HepG2 (cell line): ENCODE results near the gene RPL41. TPM values are rescaled to one million over a fixed set of nuclear protein-coding genes. Genes with fewer than 3 reads are reported as not detected.

Experiments
- ARNTL ChIP-seq: sonication (generic); formaldehyde crosslinking; IDR thresholded peaks from 2 replicates; pipeline ENCODE4 v1.4.0; 2020; ENCODE audit warnings: mild to moderate bottlenecking, missing genetic modification reagents
- GATAD2A ChIP-seq: IDR thresholded peaks from 2 replicates; pipeline ENCODE4 v1.6.1; 2016
- ZNF263 ChIP-seq: sonication (generic); formaldehyde crosslinking; IDR thresholded peaks from 2 replicates; pipeline ENCODE4 v1.4.0; 2020; ENCODE audit warnings: missing genetic modification reagents
- ZNF292 ChIP-seq: sonication (generic); formaldehyde crosslinking; IDR thresholded peaks from 2 replicates; pipeline ENCODE4 v1.8.1; 2022; ENCODE audit warnings: mild to moderate bottlenecking, low read depth, missing genetic modification reagents, borderline replicate concordance
- ZNF549 ChIP-seq: sonication (generic); formaldehyde crosslinking; IDR thresholded peaks from 2 replicates; pipeline ENCODE4 v1.5.0; 2020; ENCODE audit warnings: missing genetic modification reagents
- polyA plus RNA-seq, 8 experiments: library from polyadenylated mRNA; depleted of rRNA in 3 of 8; stranded (reverse) in 7 of 8; unstranded in 1 of 8; fragments of >200 nt; fragmentation: Illumina TruSeq in 4 of 8; extraction: Trizol in 4 of 8; gene quantifications; 2 replicates each; pipeline versions ENCODE4 v1.2.1 to v1.2.3, GENCODE V29; 2011 to 2016; ENCODE audit warnings: low read depth in 4 of 8, missing spikeins in 1 of 8, mixed read lengths in 1 of 8; ENCODE audit not compliant: insufficient read depth in 1 of 8
- total RNA-seq, 5 experiments: library from RNA; depleted of rRNA; stranded (reverse); fragments of >200 nt; fragmentation: Illumina TruSeq; extraction: Trizol; gene quantifications; 2 replicates each; pipeline ENCODE4 v1.2.3, GENCODE V29; 2016; ENCODE audit warnings: low read depth in 1 of 5
- TF ChIP-seq, protein P1 (sequence below): IDR thresholded peaks from 2 replicates; pipeline ENCODE4 v1.6.1; 2016; ENCODE audit warnings: low read depth
- TF ChIP-seq, protein P2 (sequence below): sonication (generic); formaldehyde crosslinking; IDR thresholded peaks from 2 replicates; pipeline ENCODE4 v1.4.0; 2020; ENCODE audit warnings: missing genetic modification reagents, borderline replicate concordance
- TF ChIP-seq, protein P3 (sequence below): IDR thresholded peaks from 2 replicates; pipeline ENCODE4 v1.6.1; 2016; ENCODE audit warnings: missing biosample characterization, missing genetic modification reagents, low read depth
- TF ChIP-seq, protein P4 (sequence below): sonication (generic); formaldehyde crosslinking; IDR thresholded peaks from 2 replicates; pipeline ENCODE4 v1.4.0; 2020; ENCODE audit warnings: mild to moderate bottlenecking, missing genetic modification reagents

The RPL41 gene
- total and polyA plus RNA-seq, 2 of the 13 experiments (the other 11 are each of a cell fraction or from before 2014, with no cell fraction given), result 4,012 to 7,670 TPM

DNA sequence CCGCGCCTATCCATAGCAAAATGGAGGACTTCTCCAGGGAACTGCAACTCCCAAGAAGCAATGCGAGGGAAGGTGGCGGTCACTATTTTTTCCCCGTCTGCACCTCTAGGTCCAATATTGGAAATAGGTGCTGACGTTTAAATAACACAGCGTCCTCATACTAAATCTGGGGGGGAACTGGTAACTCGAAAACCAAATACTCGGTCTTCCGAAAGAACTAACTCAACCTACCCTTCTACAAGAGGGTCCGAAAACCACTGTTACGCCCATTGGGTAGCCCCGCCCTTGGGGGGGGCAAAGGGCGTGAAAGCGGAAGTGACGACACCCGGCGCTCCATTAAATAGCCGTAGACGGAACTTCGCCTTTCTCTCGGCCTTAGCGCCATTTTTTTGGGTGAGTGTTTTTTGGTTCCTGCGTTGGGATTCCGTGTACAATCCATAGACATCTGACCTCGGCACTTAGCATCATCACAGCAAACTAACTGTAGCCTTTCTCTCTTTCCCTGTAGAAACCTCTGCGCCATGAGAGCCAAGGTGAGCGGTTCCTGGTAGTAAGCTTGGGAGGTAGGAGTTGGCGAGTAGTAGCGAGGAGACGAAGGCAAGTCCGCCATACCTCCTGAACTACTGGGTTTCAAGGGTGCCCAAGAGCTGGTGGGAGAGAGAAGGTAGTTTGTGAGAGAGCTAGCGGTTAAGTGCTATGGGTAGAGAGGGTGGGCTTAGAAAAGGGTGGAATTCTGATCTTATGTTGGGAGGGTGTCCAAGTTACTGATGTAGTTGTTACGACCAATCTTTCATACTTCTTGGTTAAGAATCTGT lies at the start of gene RPL41 (continued):
- TF ChIP-seq, protein P1, sequence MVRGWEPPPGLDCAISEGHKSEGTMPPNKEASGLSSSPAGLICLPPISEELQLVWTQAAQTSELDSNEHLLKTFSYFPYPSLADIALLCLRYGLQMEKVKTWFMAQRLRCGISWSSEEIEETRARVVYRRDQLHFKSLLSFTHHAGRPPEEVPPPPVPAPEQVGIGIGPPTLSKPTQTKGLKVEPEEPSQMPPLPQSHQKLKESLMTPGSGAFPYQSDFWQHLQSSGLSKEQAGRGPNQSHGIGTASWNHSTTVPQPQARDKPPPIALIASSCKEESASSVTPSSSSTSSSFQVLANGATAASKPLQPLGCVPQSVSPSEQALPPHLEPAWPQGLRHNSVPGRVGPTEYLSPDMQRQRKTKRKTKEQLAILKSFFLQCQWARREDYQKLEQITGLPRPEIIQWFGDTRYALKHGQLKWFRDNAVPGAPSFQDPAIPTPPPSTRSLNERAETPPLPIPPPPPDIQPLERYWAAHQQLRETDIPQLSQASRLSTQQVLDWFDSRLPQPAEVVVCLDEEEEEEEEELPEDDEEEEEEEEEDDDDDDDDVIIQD (CRISPR knock-in tag), result peak; percentile 52
- peak; percentile 53; the same call in 1 of the 2 replicates for TF ChIP-seq ARNTL (CRISPR knock-in tag)
- TF ChIP-seq ZNF263, result 0 out of 2 replicates have a peak, but pooled peaks have one; percentile 18
- TF ChIP-seq, protein P2, sequence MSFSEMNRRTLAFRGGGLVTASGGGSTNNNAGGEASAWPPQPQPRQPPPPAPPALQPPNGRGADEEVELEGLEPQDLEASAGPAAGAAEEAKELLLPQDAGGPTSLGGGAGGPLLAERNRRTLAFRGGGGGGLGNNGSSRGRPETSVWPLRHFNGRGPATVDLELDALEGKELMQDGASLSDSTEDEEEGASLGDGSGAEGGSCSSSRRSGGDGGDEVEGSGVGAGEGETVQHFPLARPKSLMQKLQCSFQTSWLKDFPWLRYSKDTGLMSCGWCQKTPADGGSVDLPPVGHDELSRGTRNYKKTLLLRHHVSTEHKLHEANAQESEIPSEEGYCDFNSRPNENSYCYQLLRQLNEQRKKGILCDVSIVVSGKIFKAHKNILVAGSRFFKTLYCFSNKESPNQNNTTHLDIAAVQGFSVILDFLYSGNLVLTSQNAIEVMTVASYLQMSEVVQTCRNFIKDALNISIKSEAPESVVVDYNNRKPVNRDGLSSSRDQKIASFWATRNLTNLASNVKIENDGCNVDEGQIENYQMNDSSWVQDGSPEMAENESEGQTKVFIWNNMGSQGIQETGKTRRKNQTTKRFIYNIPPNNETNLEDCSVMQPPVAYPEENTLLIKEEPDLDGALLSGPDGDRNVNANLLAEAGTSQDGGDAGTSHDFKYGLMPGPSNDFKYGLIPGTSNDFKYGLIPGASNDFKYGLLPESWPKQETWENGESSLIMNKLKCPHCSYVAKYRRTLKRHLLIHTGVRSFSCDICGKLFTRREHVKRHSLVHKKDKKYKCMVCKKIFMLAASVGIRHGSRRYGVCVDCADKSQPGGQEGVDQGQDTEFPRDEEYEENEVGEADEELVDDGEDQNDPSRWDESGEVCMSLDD (CRISPR knock-in tag), result no peak
- TF ChIP-seq, protein P3, sequence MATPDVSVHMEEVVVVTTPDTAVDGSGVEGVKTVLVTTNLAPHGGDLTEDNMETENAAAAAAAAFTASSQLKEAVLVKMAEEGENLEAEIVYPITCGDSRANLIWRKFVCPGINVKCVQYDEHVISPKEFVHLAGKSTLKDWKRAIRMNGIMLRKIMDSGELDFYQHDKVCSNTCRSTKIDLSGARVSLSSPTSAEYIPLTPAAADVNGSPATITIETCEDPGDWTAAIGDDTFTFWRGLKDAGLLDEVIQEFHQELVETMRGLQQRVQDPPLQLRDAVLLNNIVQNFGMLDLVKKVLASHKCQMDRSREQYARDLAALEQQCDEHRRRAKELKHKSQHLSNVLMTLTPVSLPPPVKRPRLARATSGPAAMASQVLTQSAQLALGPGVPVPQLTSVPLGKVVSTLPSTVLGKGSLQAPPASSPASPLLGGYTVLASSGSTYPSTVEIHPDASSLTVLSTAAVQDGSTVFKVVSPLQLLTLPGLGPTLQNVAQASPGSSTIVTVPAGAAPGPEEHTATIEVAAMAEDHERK (CRISPR knock-in tag), result peak; percentile 44; the same call in 1 of the 2 replicates
- peak; percentile 38; the same call in 1 of the 2 replicates for TF ChIP-seq GATAD2A (CRISPR knock-in tag)
- TF ChIP-seq ZNF292 (CRISPR knock-in tag), result no peak
- no peak for TF ChIP-seq ZNF549
- TF ChIP-seq, protein P4, sequence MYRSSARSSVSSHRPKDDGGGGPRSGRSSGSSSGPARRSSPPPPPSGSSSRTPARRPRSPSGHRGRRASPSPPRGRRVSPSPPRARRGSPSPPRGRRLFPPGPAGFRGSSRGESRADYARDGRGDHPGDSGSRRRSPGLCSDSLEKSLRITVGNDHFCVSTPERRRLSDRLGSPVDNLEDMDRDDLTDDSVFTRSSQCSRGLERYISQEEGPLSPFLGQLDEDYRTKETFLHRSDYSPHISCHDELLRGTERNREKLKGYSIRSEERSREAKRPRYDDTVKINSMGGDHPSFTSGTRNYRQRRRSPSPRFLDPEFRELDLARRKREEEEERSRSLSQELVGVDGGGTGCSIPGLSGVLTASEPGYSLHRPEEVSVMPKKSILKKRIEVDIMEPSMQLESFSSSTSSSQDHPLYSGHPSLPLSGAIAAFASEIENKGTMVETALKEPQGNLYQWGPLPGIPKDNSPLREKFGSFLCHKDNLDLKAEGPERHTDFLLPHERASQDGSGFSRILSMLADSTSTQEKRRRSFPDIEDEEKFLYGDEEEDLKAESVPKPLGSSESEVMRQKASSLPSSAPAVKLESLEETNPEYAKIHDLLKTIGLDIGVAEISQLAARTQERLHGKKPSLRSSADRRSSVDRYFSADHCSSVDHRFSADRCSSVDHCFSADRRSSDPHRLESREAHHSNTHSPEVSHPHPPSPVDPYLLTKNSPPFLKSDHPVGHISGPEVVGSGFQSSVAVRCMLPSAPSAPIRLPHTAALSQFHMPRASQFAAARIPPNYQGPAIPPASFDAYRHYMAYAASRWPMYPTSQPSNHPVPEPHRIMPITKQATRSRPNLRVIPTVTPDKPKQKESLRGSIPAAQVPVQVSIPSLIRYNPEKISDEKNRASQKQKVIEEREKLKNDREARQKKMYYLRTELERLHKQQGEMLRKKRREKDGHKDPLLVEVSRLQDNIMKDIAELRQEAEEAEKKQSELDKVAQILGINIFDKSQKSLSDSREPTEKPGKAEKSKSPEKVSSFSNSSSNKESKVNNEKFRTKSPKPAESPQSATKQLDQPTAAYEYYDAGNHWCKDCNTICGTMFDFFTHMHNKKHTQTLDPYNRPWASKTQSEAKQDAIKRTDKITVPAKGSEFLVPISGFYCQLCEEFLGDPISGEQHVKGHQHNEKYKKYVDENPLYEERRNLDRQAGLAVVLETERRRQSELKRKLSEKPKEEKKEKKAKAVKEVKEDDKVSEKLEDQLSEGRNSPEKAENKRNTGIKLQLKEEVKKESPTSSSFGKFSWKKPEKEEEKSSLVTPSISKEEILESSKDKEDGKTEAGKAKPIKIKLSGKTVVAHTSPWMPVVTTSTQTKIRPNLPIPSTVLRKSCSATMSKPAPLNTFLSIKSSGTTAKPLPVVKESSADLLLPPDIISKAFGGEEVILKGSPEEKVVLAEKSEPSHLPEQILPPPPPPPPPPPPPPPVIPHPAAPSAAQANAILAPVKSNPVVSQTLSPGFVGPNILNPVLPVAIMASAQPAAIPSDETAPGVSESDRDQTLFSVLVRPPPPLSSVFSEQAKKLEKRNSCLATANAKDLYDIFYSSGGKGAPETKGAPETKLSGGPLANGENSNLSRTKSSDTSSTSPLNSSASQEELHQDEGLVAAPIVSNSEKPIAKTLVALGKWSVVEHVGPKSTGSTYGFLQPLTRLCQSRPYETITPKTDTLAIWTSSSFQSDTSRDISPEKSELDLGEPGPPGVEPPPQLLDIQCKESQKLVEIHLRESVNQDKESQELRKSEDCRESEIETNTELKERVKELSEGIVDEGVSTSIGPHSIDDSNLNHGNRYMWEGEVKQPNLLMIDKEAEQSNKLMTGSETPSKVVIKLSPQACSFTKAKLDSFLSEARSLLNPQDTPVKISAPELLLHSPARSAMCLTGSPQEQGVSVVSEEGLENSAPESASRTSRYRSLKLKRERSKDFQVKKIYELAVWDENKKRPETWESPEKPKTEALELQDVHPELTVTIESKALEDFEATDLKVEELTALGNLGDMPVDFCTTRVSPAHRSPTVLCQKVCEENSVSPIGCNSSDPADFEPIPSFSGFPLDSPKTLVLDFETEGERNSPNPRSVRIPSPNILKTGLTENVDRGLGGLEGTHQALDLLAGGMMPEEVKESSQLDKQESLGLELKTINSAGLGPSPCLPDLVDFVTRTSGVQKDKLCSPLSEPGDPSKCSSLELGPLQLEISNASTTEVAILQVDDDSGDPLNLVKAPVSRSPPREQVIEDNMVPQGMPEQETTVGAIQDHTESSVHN (CRISPR knock-in tag), result peak; percentile 87; the same call in 1 of the 2 replicates
